GM12878 (cell line): ENCODE results near the gene VCPKMT. TPM values are rescaled to one million over a fixed set of nuclear protein-coding genes. Genes with fewer than 3 reads are reported as not detected.

Source experiments
- ATF2 ChIP-seq: IDR thresholded peaks from 2 replicates; pipeline ENCODE4 v1.6.1; 2012; ENCODE audit warnings: low read length, inconsistent platforms
- BACH1 ChIP-seq: fragments of 450-650 bp; IDR thresholded peaks from 2 replicates; pipeline ENCODE4 v1.6.1; 2017; ENCODE audit warnings: mild to moderate bottlenecking, borderline replicate concordance
- CEBPB ChIP-seq, 2 experiments: fragments of 150-350 bp in 1 of 2; IDR thresholded peaks; 2 replicates each; pipeline ENCODE4 v1.6.1; 2012 to 2014; ENCODE audit warnings: low read depth in 2 of 2, low read length in 2 of 2, borderline replicate concordance in 1 of 2, inconsistent platforms in 1 of 2
- EED ChIP-seq: sonication (generic); IDR thresholded peaks from 2 replicates; pipeline ENCODE4 v1.6.1; 2016; ENCODE audit warnings: antibody characterized with exemption, low read depth
- ETV6 ChIP-seq, 2 experiments: fragments of 450-650 bp in 1 of 2; IDR thresholded peaks in 1 of 2; conservative IDR thresholded peaks in 1 of 2; 2 replicates each; pipeline ENCODE4 v1.6.1; 2014; ENCODE audit warnings: antibody characterized with exemption in 1 of 2, borderline replicate concordance in 1 of 2, low read depth in 1 of 2, mild to moderate bottlenecking in 1 of 2, moderate library complexity in 1 of 2
- FOXM1 ChIP-seq: IDR thresholded peaks from 2 replicates; pipeline ENCODE4 v1.6.1; 2012; ENCODE audit warnings: low read depth, mild to moderate bottlenecking, inconsistent platforms, low read length, moderate library complexity
- IKZF2 ChIP-seq, 2 experiments: fragments of 450-650 bp; IDR thresholded peaks; 2 replicates each; pipeline ENCODE4 v1.6.1; 2017; ENCODE audit warnings: mild to moderate bottlenecking in 2 of 2, moderate library complexity in 2 of 2
- MEF2B ChIP-seq: fragments of 450-650 bp; IDR thresholded peaks from 2 replicates; pipeline ENCODE4 v1.6.1; 2018; ENCODE audit warnings: mild to moderate bottlenecking, moderate library complexity; ENCODE audit not compliant: partially characterized antibody, poor library complexity, severe bottlenecking
- POLR2AphosphoS2 ChIP-seq: IDR thresholded peaks from 2 replicates; pipeline ENCODE4 v1.6.1; 2011; ENCODE audit warnings: low read depth, mild to moderate bottlenecking, low read length, improper control_type of control experiment, moderate library complexity
- RELA ChIP-seq: fragments of 450-650 bp; IDR thresholded peaks from 2 replicates; pipeline ENCODE4 v1.8.0; 2014; ENCODE audit warnings: borderline replicate concordance; ENCODE audit not compliant: partially characterized antibody
- RUNX3 ChIP-seq: IDR thresholded peaks from 2 replicates; pipeline ENCODE4 v1.6.1; 2012; ENCODE audit warnings: low read length, inconsistent platforms
- SMAD5 ChIP-seq: IDR thresholded peaks from 2 replicates; pipeline ENCODE4 v1.6.1; 2016; ENCODE audit warnings: antibody characterized with exemption, low read depth
- SPI1 ChIP-seq: IDR thresholded peaks from 2 replicates; pipeline ENCODE4 v1.6.1; 2011; ENCODE audit warnings: low read depth, mild to moderate bottlenecking, low read length, moderate library complexity, borderline replicate concordance; ENCODE audit not compliant: insufficient read depth
- TCF3 ChIP-seq: IDR thresholded peaks from 2 replicates; pipeline ENCODE4 v1.6.1; 2012; ENCODE audit warnings: low read depth, mild to moderate bottlenecking, low read length, borderline replicate concordance; ENCODE audit not compliant: insufficient read depth
- ZNF384 ChIP-seq: IDR thresholded peaks from 2 replicates; pipeline ENCODE4 v1.6.1; 2012; ENCODE audit warnings: low read depth, mild to moderate bottlenecking, low read length, improper control_type of control experiment, borderline replicate concordance
- polyA plus RNA-seq, 11 experiments: library from polyadenylated mRNA; depleted of rRNA in 4 of 11; unstranded in 6 of 11; stranded (reverse) in 5 of 11; fragments of >200 nt; fragmentation: Nextera tagmentation in 4 of 11; fragmentation: Illumina TruSeq in 1 of 11; extraction: Ambion mirVana in 4 of 11; extraction: Trizol in 1 of 11; gene quantifications; 1 replicate in 1 of 11; 2 replicates in 10 of 11; pipeline versions ENCODE4 v1.2.1 to v1.2.3, GENCODE V29; 2011 to 2016; ENCODE audit warnings: inconsistent platforms in 2 of 11, missing spikeins in 2 of 11, low read depth in 1 of 11
- total RNA-seq, 4 experiments: library from RNA; depleted of rRNA in 3 of 4; stranded (reverse); fragments of >200 nt in 3 of 4; fragmentation: Illumina TruSeq in 1 of 4; extraction: Trizol in 1 of 4; gene quantifications; 2 replicates each; pipeline versions ENCODE4 v1.2.1 to v1.2.3, GENCODE V29; 2013 to 2021
- TF ChIP-seq, protein P1 (sequence below): fragments of 450-650 bp; formaldehyde crosslinking; IDR thresholded peaks from 2 replicates; pipeline ENCODE4 v1.4.0; 2022; ENCODE audit warnings: mild to moderate bottlenecking, moderate library complexity
- TF ChIP-seq, protein P2 (sequence below): fragments of 450-650 bp; IDR thresholded peaks from 2 replicates; pipeline ENCODE4 v1.6.1; 2017; ENCODE audit warnings: mild to moderate bottlenecking, moderate library complexity

Gene VCPKMT
- total and polyA plus RNA-seq, 10 of the 15 experiments (the other 5 are each of a cell fraction or from before 2014, with no cell fraction given): 8.5 to 18.4 (median 12.8) TPM

DNA sequence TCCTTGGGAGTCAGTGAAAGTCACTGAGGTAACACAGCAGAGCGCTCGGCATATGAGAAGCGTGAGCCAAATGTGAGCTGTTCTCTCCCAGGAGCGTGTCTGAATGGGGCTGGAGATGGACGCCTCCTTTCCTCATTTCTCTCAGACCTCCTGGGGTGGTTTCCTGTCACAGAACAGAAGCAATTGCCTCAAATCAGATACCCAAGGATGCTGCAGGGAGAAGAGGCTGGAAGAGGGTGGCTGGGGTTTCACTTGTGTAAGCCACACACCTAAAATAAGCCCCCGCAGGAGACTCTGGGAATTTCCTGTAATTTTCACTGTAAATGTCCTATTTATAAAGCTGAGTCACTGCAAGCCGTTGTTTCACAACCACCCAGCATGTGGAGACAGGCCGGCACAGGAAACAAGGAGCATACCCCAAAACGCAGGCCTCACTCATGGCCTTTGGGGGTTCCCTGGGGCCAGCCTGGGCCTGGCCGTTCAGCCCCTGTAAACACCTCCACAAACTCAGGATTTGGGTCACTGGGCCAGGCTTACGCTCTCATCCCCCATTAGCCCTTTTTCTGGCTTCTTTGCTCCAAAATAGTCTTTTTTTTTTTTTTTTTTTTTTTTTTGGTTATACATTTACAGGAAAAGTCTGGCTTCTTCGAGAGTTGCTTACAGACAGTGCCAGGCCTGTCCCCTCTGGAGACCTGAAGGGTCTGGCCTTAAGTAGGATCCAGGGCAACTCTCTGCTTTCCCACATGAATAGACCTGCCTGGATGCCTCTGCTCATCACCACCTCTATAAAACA lies 55.3 kb downstream of the VCPKMT start (continued):
- TF ChIP-seq, protein P1, sequence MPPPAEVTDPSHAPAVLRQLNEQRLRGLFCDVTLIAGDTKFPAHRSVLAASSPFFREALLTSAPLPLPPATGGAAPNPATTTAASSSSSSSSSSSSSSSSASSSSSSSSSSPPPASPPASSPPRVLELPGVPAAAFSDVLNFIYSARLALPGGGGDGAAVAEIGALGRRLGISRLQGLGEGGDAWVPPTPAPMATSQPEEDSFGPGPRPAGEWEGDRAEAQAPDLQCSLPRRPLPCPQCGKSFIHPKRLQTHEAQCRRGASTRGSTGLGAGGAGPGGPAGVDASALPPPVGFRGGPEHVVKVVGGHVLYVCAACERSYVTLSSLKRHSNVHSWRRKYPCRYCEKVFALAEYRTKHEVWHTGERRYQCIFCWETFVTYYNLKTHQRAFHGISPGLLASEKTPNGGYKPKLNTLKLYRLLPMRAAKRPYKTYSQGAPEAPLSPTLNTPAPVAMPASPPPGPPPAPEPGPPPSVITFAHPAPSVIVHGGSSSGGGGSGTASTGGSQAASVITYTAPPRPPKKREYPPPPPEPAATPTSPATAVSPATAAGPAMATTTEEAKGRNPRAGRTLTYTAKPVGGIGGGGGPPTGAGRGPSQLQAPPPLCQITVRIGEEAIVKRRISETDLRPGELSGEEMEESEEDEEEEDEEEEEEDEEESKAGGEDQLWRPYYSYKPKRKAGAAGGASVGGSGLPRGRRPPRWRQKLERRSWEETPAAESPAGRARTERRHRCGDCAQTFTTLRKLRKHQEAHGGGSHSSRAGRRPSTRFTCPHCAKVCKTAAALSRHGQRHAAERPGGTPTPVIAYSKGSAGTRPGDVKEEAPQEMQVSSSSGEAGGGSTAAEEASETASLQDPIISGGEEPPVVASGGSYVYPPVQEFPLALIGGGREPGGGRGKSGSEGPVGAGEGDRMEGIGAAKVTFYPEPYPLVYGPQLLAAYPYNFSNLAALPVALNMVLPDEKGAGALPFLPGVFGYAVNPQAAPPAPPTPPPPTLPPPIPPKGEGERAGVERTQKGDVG (CRISPR knock-in tag): no peak
- no peak for TF ChIP-seq POLR2AphosphoS2
- TF ChIP-seq SPI1: no peak
- peak; percentile 60; the same call in 1 of the 2 replicates for TF ChIP-seq BACH1
- peak; percentile 62 for TF ChIP-seq MEF2B
- peak; percentile 86 for TF ChIP-seq RUNX3
- peak in 1 of 2 experiments; percentile 19; a peak in 1 of 4 replicates for TF ChIP-seq CEBPB (IDR thresholded peaks at IDR 0.05; ENCODE audit: borderline replicate concordance in 1 of 2, low read depth in 2 of 2, low read length in 2 of 2)
- TF ChIP-seq ETV6 (conservative IDR thresholded peaks at IDR 0.05 in 1 of 2, IDR thresholded peaks at IDR 0.05 in 1 of 2; ENCODE audit: borderline replicate concordance in 1 of 2, low read depth in 1 of 2): peak in 1 of 2 experiments; percentile 74; a peak in 2 of 4 replicates
- peak; percentile 78; the same call in 1 of the 2 replicates for TF ChIP-seq ATF2
- TF ChIP-seq ZNF384: peak; percentile 5; the same call in 1 of the 2 replicates
- TF ChIP-seq RELA: peak; percentile 49
- TF ChIP-seq SMAD5: no peak
- TF ChIP-seq TCF3: 0 out of 2 replicates have a peak, but pooled peaks have one; percentile 9
- TF ChIP-seq, protein P2, sequence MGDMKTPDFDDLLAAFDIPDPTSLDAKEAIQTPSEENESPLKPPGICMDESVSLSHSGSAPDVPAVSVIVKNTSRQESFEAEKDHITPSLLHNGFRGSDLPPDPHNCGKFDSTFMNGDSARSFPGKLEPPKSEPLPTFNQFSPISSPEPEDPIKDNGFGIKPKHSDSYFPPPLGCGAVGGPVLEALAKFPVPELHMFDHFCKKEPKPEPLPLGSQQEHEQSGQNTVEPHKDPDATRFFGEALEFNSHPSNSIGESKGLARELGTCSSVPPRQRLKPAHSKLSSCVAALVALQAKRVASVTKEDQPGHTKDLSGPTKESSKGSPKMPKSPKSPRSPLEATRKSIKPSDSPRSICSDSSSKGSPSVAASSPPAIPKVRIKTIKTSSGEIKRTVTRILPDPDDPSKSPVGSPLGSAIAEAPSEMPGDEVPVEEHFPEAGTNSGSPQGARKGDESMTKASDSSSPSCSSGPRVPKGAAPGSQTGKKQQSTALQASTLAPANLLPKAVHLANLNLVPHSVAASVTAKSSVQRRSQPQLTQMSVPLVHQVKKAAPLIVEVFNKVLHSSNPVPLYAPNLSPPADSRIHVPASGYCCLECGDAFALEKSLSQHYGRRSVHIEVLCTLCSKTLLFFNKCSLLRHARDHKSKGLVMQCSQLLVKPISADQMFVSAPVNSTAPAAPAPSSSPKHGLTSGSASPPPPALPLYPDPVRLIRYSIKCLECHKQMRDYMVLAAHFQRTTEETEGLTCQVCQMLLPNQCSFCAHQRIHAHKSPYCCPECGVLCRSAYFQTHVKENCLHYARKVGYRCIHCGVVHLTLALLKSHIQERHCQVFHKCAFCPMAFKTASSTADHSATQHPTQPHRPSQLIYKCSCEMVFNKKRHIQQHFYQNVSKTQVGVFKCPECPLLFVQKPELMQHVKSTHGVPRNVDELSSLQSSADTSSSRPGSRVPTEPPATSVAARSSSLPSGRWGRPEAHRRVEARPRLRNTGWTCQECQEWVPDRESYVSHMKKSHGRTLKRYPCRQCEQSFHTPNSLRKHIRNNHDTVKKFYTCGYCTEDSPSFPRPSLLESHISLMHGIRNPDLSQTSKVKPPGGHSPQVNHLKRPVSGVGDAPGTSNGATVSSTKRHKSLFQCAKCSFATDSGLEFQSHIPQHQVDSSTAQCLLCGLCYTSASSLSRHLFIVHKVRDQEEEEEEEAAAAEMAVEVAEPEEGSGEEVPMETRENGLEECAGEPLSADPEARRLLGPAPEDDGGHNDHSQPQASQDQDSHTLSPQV: 0 out of 2 replicates have a peak, but pooled peaks have one; percentile 43
- TF ChIP-seq IKZF2 (IDR thresholded peaks at IDR 0.05): peak; percentile 82 to 88
- peak; percentile 98 for TF ChIP-seq EED
- peak; percentile 87 for TF ChIP-seq FOXM1
